Caco-2 (cell line): ENCODE results near the gene PPP2R5E. TPM values are rescaled to one million over a fixed set of nuclear protein-coding genes. Genes with fewer than 3 reads are reported as not detected.

ENCODE experiments used
- BruUV-seq: library from RNA; stranded (reverse); fragments of 400-500 nt; replicated peaks from 2 replicates; lab custom pipeline; 2021; lab: Mats Ljungman, UMichigan
- CTCF ChIA-PET: fragments of 300-600 bp; sonication (Branson Sonifier 250); formaldehyde crosslinking; loops from one replicate; lab custom pipeline; 2022; ENCODE audit warnings: antibody characterized with exemption; lab: Charles Lee
- POLR2A ChIA-PET: fragments of 300-600 bp; sonication (Branson Sonifier 250); formaldehyde crosslinking; loops from one replicate; lab custom pipeline; 2022; ENCODE audit warnings: antibody characterized with exemption; lab: Charles Lee
- DNase-seq, 2 experiments: peaks; one replicate each; pipeline versions ENCODE4 v3.0.0 to v3.0.0-alpha.2; 2020 to 2022
- H3K27me3 ChIP-seq: replicated peaks from 2 replicates; pipeline ENCODE4 v1.6.0; 2011; ENCODE audit warnings: low read length; ENCODE audit not compliant: control insufficient read depth, insufficient read depth
- H3K36me3 ChIP-seq: 2 replicates; pipeline ENCODE4 v1.5.1; 2011; ENCODE audit warnings: low read length; ENCODE audit not compliant: control insufficient read depth, insufficient read depth
- H3K4me1 ChIP-seq: fragments of 250-450 bp; sonication (Bioruptor Pico); 2 replicates; pipeline ENCODE4 v1.5.1; 2020; ENCODE audit warnings: mild to moderate bottlenecking
- H3K4me3 ChIP-seq: 2 replicates; pipeline ENCODE4 v1.5.1; 2011; ENCODE audit warnings: low read depth, mild to moderate bottlenecking, control low read depth, low read length
- H3K9me3 ChIP-seq: fragments of 250-450 bp; sonication (Bioruptor Pico); 2 replicates; pipeline ENCODE4 v1.5.1; 2020; ENCODE audit warnings: mild to moderate bottlenecking, moderate library complexity
- H3K27ac Mint-ChIP-seq: one replicate; pipeline ENCODE4 v1.8.0; 2022; ENCODE audit warnings: mixed read lengths; ENCODE audit not compliant: unreplicated experiment
- H3K27me3 Mint-ChIP-seq: one replicate; pipeline ENCODE4 v1.8.0; 2022; ENCODE audit warnings: mixed read lengths; ENCODE audit not compliant: insufficient read depth, unreplicated experiment
- H3K36me3 Mint-ChIP-seq: one replicate; pipeline ENCODE4 v1.8.0; 2022; ENCODE audit warnings: mild to moderate bottlenecking, mixed read lengths; ENCODE audit not compliant: insufficient read depth, unreplicated experiment
- H3K4me1 Mint-ChIP-seq: one replicate; pipeline ENCODE4 v1.8.0; 2022; ENCODE audit warnings: low read depth, mixed read lengths; ENCODE audit not compliant: unreplicated experiment
- H3K4me3 Mint-ChIP-seq: one replicate; pipeline ENCODE4 v1.8.0; 2022; ENCODE audit warnings: mild to moderate bottlenecking, moderate library complexity, mixed read lengths; ENCODE audit not compliant: unreplicated experiment
- H3K9me3 Mint-ChIP-seq: one replicate; pipeline ENCODE4 v1.8.0; 2022; ENCODE audit warnings: mixed read lengths; ENCODE audit not compliant: unreplicated experiment
- intact Hi-C: fragments of 100-400 bp; cut with micrococcal nuclease; formaldehyde crosslinking; loops from one replicate; pipeline ENCODE4 v1.10.0; 2022; ENCODE audit not compliant: unreplicated experiment
- total RNA-seq: library from RNA; stranded (reverse); gene quantifications from 2 replicates; pipeline ENCODE4 v1.2.3, GENCODE V29; 2022
- TF ChIP-seq, protein P1 (sequence below), 2 experiments: fragments of 200-600 bp in 1 of 2; IDR thresholded peaks; 1 replicate in 1 of 2; 2 replicates in 1 of 2; pipeline versions ENCODE4 v1.5.1 to v1.8.0; 2011 to 2022; ENCODE audit warnings: antibody characterized with exemption in 1 of 2, control low read depth in 1 of 2, inconsistent platforms in 1 of 2, low read depth in 1 of 2, low read length in 1 of 2, mild to moderate bottlenecking in 1 of 2, moderate library complexity in 1 of 2; ENCODE audit not compliant: insufficient read depth in 1 of 2, severe bottlenecking in 1 of 2, unreplicated experiment in 1 of 2

The PPP2R5E gene
- total RNA-seq, 1 experiment from 2014 or later: 58.6 TPM

GRCh38 chr14:63393012-63393411 lies 150.2 kb downstream of the PPP2R5E start:
- H3K4me3 ChIP-seq: no peak overlapping the region
- H3K4me1 ChIP-seq: peaks cover 7% of the 10 kb centered on the region; the same call in 1 of the 2 replicates
- intact Hi-C loops: no loop called here
- POLR2A ChIA-PET: no interaction called here
- H3K27me3 ChIP-seq: no peaks in the 10 kb centered on the region
- no TSS peak for BruUV-seq
- no peaks in the 10 kb centered on the region for H3K9me3 Mint-ChIP-seq
- no peak for DNase-seq
- no peak overlapping the region for H3K4me3 Mint-ChIP-seq
- TF ChIP-seq, protein P1, sequence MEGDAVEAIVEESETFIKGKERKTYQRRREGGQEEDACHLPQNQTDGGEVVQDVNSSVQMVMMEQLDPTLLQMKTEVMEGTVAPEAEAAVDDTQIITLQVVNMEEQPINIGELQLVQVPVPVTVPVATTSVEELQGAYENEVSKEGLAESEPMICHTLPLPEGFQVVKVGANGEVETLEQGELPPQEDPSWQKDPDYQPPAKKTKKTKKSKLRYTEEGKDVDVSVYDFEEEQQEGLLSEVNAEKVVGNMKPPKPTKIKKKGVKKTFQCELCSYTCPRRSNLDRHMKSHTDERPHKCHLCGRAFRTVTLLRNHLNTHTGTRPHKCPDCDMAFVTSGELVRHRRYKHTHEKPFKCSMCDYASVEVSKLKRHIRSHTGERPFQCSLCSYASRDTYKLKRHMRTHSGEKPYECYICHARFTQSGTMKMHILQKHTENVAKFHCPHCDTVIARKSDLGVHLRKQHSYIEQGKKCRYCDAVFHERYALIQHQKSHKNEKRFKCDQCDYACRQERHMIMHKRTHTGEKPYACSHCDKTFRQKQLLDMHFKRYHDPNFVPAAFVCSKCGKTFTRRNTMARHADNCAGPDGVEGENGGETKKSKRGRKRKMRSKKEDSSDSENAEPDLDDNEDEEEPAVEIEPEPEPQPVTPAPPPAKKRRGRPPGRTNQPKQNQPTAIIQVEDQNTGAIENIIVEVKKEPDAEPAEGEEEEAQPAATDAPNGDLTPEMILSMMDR (IDR thresholded peaks at IDR 0.05; ENCODE audit: insufficient read depth in 1 of 2, low read depth in 1 of 2, low read length in 1 of 2, severe bottlenecking in 1 of 2, unreplicated experiment in 1 of 2): no peak
- H3K27me3 Mint-ChIP-seq: no peaks in the 10 kb centered on the region
- H3K36me3 Mint-ChIP-seq: peaks cover 51% of the 10 kb centered on the region
- H3K36me3 ChIP-seq: no peaks in the 10 kb centered on the region; the same call in 1 of the 2 replicates
- H3K9me3 ChIP-seq: no peaks in the 10 kb centered on the region
- CTCF ChIA-PET: no interaction called here
- H3K4me1 Mint-ChIP-seq: no peaks in the 10 kb centered on the region
- no peak overlapping the region for H3K27ac Mint-ChIP-seq

GRCh38 chr14:63392236-63392635 lies 150.9 kb downstream of the PPP2R5E start:
- H3K4me3 ChIP-seq: no peak overlapping the region
- H3K36me3 ChIP-seq: no peaks in the 10 kb centered on the region; the same call in 1 of the 2 replicates
- Mint-ChIP-seq H3K4me1 (no peaks in the 10 kb centered on the region), H3K27ac (no peak overlapping the region), H3K9me3 (no peaks in the 10 kb centered on the region), H3K36me3 (peaks cover 58% of the 10 kb centered on the region), H3K4me3 (no peak overlapping the region), H3K27me3 (no peaks in the 10 kb centered on the region)
- BruUV-seq: no TSS peak
- no peak for DNase-seq
- intact Hi-C loops: no loop called here
- ChIA-PET CTCF (no interaction called here), POLR2A (no interaction called here)
- H3K4me1 ChIP-seq: peaks cover 7% of the 10 kb centered on the region; the same call in 1 of the 2 replicates
- TF ChIP-seq, protein P1 (IDR thresholded peaks at IDR 0.05; ENCODE audit: insufficient read depth in 1 of 2, low read depth in 1 of 2, low read length in 1 of 2, severe bottlenecking in 1 of 2, unreplicated experiment in 1 of 2): no peak
- H3K27me3 ChIP-seq: no peaks in the 10 kb centered on the region
- H3K9me3 ChIP-seq: no peaks in the 10 kb centered on the region

DNA sequence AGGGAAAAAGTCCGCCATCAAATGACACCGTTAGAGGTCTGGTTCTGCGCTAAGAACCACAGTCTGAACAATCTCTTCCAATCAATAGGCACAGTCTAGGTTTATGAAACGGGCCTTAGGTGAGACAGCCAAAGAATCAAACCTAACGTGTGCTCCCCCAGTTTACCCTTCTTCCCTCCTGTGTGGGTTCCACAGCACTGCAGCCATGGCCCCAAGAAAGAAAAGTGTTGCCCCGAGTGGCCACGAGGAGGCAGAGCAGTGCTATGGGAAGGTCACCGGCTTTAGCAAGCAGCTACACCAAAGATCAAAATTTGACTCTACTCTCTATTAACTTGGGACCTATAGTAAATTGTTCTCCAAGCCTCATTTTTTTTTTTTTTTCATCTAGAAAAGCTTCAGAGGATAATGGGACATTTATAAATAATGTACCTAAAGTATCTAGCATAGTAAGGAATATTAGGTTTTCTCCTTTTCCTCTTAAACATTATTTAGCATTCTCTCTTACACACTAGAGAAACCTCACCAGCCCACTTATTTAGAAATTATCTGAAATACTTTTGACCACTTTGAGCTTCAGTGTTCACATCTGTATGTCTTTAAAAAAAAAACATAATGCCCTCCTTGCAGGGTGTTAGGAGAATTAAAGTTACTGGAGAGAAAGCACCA lies 154.3 kb downstream of the PPP2R5E start:
- intact Hi-C loops: loop anchor here (2.0 to 10.0 kb wide), 3 partner anchors 154 to 386 kb away; partner anchors contain the start of gene PPP2R5E
- TF ChIP-seq, protein P1 (IDR thresholded peaks at IDR 0.05; ENCODE audit: insufficient read depth in 1 of 2, low read depth in 1 of 2, low read length in 1 of 2, severe bottlenecking in 1 of 2, unreplicated experiment in 1 of 2): peak; percentile 56 to 79
- ChIA-PET CTCF (interaction anchor here (0.6 to 1.0 kb wide), 5 partner anchors 153 to 843 kb away, joined by 3 to 11 read pairs (median 3); partner anchors contain the start of gene PPP2R5E), POLR2A (no interaction called here)
- Histone ChIP-seq H3K4me1 (no peaks in the 10 kb centered on the region), H3K4me3 (no peak overlapping the region), H3K27me3 (no peaks in the 10 kb centered on the region), H3K36me3 (peaks cover 1% of the 10 kb centered on the region), H3K9me3 (no peaks in the 10 kb centered on the region)
- Mint-ChIP-seq H3K27ac (no peak overlapping the region), H3K4me3 (no peak overlapping the region), H3K27me3 (no peaks in the 10 kb centered on the region), H3K9me3 (no peaks in the 10 kb centered on the region), H3K36me3 (peaks cover 76% of the 10 kb centered on the region), H3K4me1 (no peaks in the 10 kb centered on the region)
- DNase-seq: peak; percentile 46 to 57
- BruUV-seq: no TSS peak
